ENCODE results near the gene CLSTN3. TPM values are rescaled to one million over a fixed set of nuclear protein-coding genes. Genes with fewer than 3 reads are reported as not detected.

Gene CLSTN3
- 46.2 TPM for total RNA-seq

GRCh38 chr12:7129872-7130691, at the start of gene CLSTN3:
TSS of gene CLSTN3 (plus strand) at chr12:7130371. CDS start at chr12:7130649, 278 bp downstream.
- Histone ChIP-seq H3K4me1 (peaks cover 26% of the 10 kb centered on the region), H3K27ac (peak within 1 kb of the TSS; percentile 87), H3K9me3 (no peaks in the 10 kb centered on the region), H3K4me3 (peak within 1 kb of the TSS; percentile 64 to 65), H3K27me3 (no peaks in the 10 kb centered on the region), H3K36me3 (no peaks in the 10 kb centered on the region)
- intact Hi-C loops (cut with DNase I) = no loop called here
- TF ChIP-seq POLR2AphosphoS5 (IDR thresholded peaks at IDR 0.05; ENCODE audit: insufficient read depth in 1 of 2, low read depth in 1 of 2) (peak in 1 of 2 donors; percentile 70), POLR2A (IDR thresholded peaks at IDR 0.05) (peak in 1 of 2 donors; percentile 48), CTCF (IDR thresholded peaks at IDR 0.05) (no peak)
- no peak for DNase-seq (ENCODE audit: extremely low spot score in 2 of 2)

GRCh38 chr12:7081037-7081436, 49.1 kb upstream of the CLSTN3 start:
- Histone ChIP-seq H3K4me1 (peaks cover 37% of the 10 kb centered on the region), H3K4me3 (no peak overlapping the region), H3K36me3 (peaks cover 0 to 46% of the 10 kb centered on the region in 2 donors), H3K27me3 (no peaks in the 10 kb centered on the region), H3K9me3 (no peaks in the 10 kb centered on the region), H3K27ac (peak overlapping the region; percentile 84)
- intact Hi-C loops (cut with DNase I) = no loop called here
- TF ChIP-seq POLR2AphosphoS5 (IDR thresholded peaks at IDR 0.05; ENCODE audit: insufficient read depth in 1 of 2, low read depth in 1 of 2) = no peak
- no peak for TF ChIP-seq POLR2A (IDR thresholded peaks at IDR 0.05)
- TF ChIP-seq CTCF (IDR thresholded peaks at IDR 0.05) = no peak
- DNase-seq (ENCODE audit: extremely low spot score in 2 of 2) = no peak

GRCh38 chr12:7083125-7083524, 47.0 kb upstream of the CLSTN3 start:
- Histone ChIP-seq H3K27me3 (no peaks in the 10 kb centered on the region), H3K4me1 (peaks cover 29% of the 10 kb centered on the region), H3K9me3 (no peaks in the 10 kb centered on the region), H3K27ac (no peak overlapping the region), H3K36me3 (peaks cover 0 to 61% of the 10 kb centered on the region in 2 donors), H3K4me3 (no peak overlapping the region)
- intact Hi-C loops (cut with DNase I) = no loop called here
- DNase-seq (ENCODE audit: extremely low spot score in 2 of 2) = no peak
- TF ChIP-seq POLR2AphosphoS5 (IDR thresholded peaks at IDR 0.05; ENCODE audit: insufficient read depth in 1 of 2, low read depth in 1 of 2) = no peak
- TF ChIP-seq CTCF (IDR thresholded peaks at IDR 0.05) = no peak
- TF ChIP-seq POLR2A (IDR thresholded peaks at IDR 0.05) = no peak

- H3K9me3 ChIP-seq = no peaks in the 10 kb centered on the region
- H3K4me1 ChIP-seq = peaks cover 53% of the 10 kb centered on the region
- TF ChIP-seq POLR2AphosphoS5 (IDR thresholded peaks at IDR 0.05; ENCODE audit: insufficient read depth in 1 of 2, low read depth in 1 of 2) (no peak), CTCF (IDR thresholded peaks at IDR 0.05) (no peak), POLR2A (IDR thresholded peaks at IDR 0.05) (no peak)
- H3K27ac ChIP-seq = peak overlapping the region; percentile 94
- peak overlapping the region in 1 of 2 donors; percentile 68 for H3K4me3 ChIP-seq
- H3K36me3 ChIP-seq = peaks cover 0 to 45% of the 10 kb centered on the region in 2 donors
- H3K27me3 ChIP-seq = no peaks in the 10 kb centered on the region
- intact Hi-C loops (cut with DNase I) = no loop called here
- no peak for DNase-seq (ENCODE audit: extremely low spot score in 2 of 2)
Observed at GRCh38 chr12:7089196-7089871, 40.8 kb upstream of the CLSTN3 start.
